Midbrain (tissue), 1 donor: ENCODE results near the gene RAB34.
"Not testable (repeated sequence)": the region's sequence is repeated elsewhere in the genome, so short reads cannot be mapped to it uniquely, and the experiment has no call there.

Experiments
- DNase-seq: peaks from one replicate; lab custom pipeline; 2025; lab: John Stamatoyannopoulos, UW

Gene RAB34

GRCh38 chr17:28728364-28729200, 10.9 kb upstream of the RAB34 start, which contains the start of gene NEK8:
TSS of gene NEK8 (plus strand) at chr17:28728788. CDS start at chr17:28728814, 26 bp downstream.
- DNase-seq, result peak; percentile 94

GRCh38 chr17:28726627-28727491, 9.2 kb upstream of the RAB34 start:
- DNase-seq, result peak; percentile 94

- peak; percentile 73 for DNase-seq
Observed at GRCh38 chr17:28726226-28726626, 8.6 kb upstream of the RAB34 start, which contains the start of gene TLCD1. TSS of gene TLCD1 (minus strand) at chr17:28726233. CDS start at chr17:28726097, 136 bp downstream.

GRCh38 chr17:28725660-28726225, 8.1 kb upstream of the RAB34 start:
- peak; percentile 73 for DNase-seq

- no peak for DNase-seq
Observed at GRCh38 chr17:28725166-28725659, 7.5 kb upstream of the RAB34 start.

- no peak for DNase-seq
Observed at GRCh38 chr17:28724500-28725165, 7.0 kb upstream of the RAB34 start.

- DNase-seq, result not testable (repeated sequence)
Observed at GRCh38 chr17:28723836-28724499, 6.3 kb upstream of the RAB34 start.

GRCh38 chr17:28723159-28723835, 5.6 kb upstream of the RAB34 start:
- no peak for DNase-seq

- DNase-seq, result no peak
Observed at GRCh38 chr17:28722417-28723158, 4.9 kb upstream of the RAB34 start.

- DNase-seq, result not testable (repeated sequence)
Observed at GRCh38 chr17:28720997-28721329, 3.3 kb upstream of the RAB34 start.

- no peak for DNase-seq
Observed at GRCh38 chr17:28720247-28720996, 2.8 kb upstream of the RAB34 start.

- no peak for DNase-seq
Observed at GRCh38 chr17:28719021-28719433, 1.4 kb upstream of the RAB34 start.

- DNase-seq, result no peak
Observed at GRCh38 chr17:28718333-28719020, 809 bp upstream of the RAB34 start.

GRCh38 chr17:28716740-28717577, 709 bp downstream of the RAB34 start:
- no peak for DNase-seq

- DNase-seq, result no peak
Observed at GRCh38 chr17:28715217-28715616, 2.5 kb downstream of the RAB34 start.

- no peak for DNase-seq
Observed at GRCh38 chr17:28714281-28714680, 3.4 kb downstream of the RAB34 start.

- DNase-seq, result no peak
Observed at GRCh38 chr17:28712705-28713415, 4.8 kb downstream of the RAB34 start.
